T-helper 9 cell (primary cell): ENCODE results near the gene HK2.
"Not testable (repeated sequence)": the region's sequence is repeated elsewhere in the genome, so short reads cannot be mapped to it uniquely, and the experiment has no call there.

Experiments used
- DNase-seq: peaks from one replicate; pipeline ENCODE4 v3.0.0-alpha.2; 2020

Gene HK2

GRCh38 chr2:74877781-74878433 is 44.0 kb downstream of the HK2 start:
- no peak for DNase-seq

DNA sequence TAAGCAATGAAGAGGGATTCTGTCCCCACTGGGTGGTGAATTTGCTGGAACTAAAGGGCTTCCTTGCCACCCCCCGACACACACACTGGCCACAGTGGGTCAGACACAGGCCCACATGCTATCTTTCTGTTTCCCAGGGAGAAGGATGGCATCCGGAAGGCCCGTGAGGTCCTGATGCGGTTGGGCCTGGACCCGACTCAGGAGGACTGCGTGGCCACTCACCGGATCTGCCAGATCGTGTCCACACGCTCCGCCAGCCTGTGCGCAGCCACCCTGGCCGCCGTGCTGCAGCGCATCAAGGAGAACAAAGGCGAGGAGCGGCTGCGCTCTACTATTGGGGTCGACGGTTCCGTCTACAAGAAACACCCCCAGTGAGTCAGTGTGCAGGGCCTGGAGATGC is 44.6 kb downstream of the HK2 start:
- DNase-seq = no peak

GRCh38 chr2:74880054-74880728 is 46.3 kb downstream of the HK2 start:
- DNase-seq = no peak

GRCh38 chr2:74881176-74881575 is 47.2 kb downstream of the HK2 start:
- no peak for DNase-seq

- no peak for DNase-seq
These were observed 47.8 kb downstream of the HK2 start for GRCh38 chr2:74881626-74882298.

GRCh38 chr2:74882299-74882687 is 48.4 kb downstream of the HK2 start:
- no peak for DNase-seq

DNA sequence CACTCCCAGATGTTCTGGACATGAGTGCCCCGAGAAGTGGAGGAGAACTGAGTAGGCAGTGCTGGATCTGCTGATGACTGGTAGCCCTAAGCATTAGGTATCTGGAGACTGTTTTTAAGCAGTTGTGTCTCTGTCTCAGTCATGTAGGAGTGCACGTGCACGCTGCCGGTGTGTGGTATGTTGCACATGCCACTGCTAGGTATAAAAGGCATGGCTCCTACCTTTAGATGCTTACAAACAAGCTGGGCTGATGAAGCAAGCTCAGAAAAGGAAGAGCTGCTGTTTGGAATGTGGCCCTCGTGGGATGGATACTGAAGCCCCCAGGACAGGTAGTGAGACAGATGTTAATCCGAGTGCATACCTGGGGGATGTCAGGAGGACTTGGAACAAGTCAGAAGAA is 49.1 kb downstream of the HK2 start:
- no peak for DNase-seq

- no peak for DNase-seq
These were observed 50.3 kb downstream of the HK2 start for GRCh38 chr2:74884118-74884762.

GRCh38 chr2:74884866-74885265 is 50.9 kb downstream of the HK2 start:
- DNase-seq = no peak

GRCh38 chr2:74886251-74886650 is 52.3 kb downstream of the HK2 start:
- DNase-seq = no peak

DNA sequence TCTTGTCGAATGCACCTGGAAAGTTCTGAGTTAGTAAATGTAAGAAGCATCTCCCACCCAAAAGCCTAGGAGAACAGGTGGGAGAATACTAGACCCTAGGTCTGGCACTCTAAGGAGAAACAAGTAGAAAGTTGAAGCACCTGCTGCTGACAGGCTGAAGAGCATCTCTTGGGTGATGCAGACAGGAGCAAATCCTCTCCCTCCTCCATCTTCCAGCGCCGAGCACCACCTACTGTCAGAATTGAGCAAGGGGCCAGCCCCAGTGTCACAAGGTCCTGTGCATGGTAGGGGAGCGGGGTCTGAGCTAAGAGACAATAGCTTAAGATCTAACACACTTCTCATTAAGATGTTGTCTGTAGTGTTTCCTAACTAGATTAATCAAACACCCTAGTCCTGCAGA is 52.9 kb downstream of the HK2 start:
- DNase-seq = no peak

DNA sequence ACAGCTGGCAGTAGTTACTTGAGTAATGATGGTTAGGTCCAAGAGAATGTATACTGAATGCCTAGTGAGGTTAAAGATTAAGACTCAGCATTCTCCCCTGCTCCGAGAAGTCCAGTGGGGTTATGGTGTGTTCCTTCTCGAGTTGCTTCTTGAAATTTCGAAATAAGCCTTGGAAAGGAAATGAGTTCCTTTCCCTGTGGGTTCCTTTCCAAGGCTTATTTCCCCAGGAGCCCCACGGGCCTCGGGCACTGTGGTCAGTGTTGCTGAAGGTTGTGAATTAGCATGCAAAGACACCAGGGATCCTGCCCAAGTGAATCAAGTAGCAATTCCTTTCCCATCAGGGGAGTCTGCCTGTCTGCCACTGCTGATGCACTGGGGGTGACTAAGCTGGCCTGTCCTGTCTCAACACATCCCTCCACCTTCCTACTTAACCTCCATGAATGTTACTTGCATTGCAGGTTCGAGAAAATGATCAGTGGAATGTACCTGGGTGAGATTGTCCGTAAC is 53.6 kb downstream of the HK2 start:
- DNase-seq = no peak

GRCh38 chr2:74887960-74888700 is 54.2 kb downstream of the HK2 start:
- DNase-seq = no peak

GRCh38 chr2:74889159-74889558 is 55.2 kb downstream of the HK2 start:
- no peak for DNase-seq

- DNase-seq = no peak
These were observed 56.8 kb downstream of the HK2 start for GRCh38 chr2:74890711-74891110.

GRCh38 chr2:74891136-74891764 is 57.3 kb downstream of the HK2 start:
- no peak for DNase-seq

GRCh38 chr2:74891816-74892215 is 57.9 kb downstream of the HK2 start:
- not testable (repeated sequence) for DNase-seq

GRCh38 chr2:74892609-74893008 is 58.7 kb downstream of the HK2 start:
- DNase-seq = no peak

- DNase-seq = no peak
These were observed 59.4 kb downstream of the HK2 start for GRCh38 chr2:74893332-74893731.

- no peak for DNase-seq
These were observed 60.5 kb downstream of the HK2 start for GRCh38 chr2:74894272-74894981.

- no peak for DNase-seq
These were observed 61.1 kb downstream of the HK2 start for GRCh38 chr2:74895001-74895400.

DNA sequence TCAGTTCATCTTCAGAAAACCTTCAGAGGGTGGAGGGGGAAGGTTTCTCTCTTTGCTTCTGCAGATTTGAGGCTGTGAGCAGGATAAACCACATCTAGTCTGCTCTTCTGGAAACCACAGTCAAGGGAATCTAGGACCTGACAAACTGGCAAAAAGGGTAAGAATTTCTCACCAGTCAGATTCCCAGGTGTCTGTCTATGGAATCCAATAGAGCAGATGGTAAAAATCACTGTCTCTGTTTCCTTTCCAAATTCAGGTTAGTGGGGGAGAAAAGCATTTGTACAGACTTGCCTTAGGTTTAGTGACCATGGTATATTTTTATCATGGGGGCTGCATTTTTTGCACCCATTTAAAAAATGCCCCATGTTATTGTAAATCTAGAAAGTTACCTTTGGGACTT is 62.3 kb downstream of the HK2 start:
- no peak for DNase-seq
